COLO829 (cell line): ENCODE results near the gene CFAP221.

Experiments
- DNase-seq: peaks from one replicate; pipeline ENCODE4 v3.0.0; 2012; ENCODE audit warnings: low spot score

Gene CFAP221

GRCh38 chr2:119680457-119681202, 136.4 kb downstream of the CFAP221 start:
- DNase-seq, result no peak

DNA sequence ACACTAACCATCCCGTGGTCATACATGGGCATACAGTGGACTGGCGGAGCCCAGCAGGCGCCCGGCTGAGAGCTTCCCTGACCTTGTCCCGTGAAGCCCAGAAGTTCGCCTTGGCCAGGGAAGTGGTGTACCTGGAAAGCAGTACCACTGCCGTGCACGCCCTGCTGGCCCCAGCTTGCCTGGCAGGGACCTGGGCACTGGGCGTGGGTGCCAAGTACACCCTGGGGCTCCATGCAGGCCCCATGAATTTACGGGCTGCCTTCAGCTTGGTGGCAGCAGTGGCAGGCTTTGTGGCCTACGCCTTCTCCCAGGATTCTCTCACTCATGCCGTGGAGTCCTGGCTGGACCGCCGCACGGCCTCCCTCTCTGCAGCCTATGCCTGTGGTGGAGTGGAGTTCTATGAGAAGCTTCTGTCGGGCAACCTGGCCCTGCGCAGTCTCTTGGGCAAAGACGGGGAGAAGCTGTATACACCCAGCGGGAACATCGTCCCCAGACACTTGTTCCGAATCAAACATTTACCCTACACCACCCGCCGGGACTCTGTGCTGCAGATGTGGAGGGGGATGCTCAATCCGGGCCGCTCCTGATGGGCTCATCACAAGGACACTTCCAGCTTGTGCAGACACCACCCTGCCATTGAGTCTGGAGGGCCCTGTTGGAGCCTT, 137.1 kb downstream of the CFAP221 start:
- DNase-seq, result no peak

DNA sequence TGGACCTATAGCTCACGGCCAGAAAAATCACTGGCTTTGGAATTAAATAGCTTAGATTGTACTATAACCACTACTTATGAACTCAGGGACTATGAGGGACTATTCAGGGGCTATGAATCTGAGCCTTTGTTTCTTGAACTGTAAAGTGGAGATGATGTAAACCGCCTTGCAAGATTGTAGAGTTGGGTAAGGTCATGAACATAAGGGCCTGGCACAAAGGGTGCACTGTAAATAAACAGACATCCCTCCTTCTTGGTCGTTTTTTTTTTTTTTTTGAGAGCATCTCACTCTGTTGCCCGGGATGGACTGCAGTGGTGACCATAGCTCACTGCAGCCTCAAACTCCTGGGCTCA, 137.6 kb downstream of the CFAP221 start:
- DNase-seq, result peak; percentile 94

DNA sequence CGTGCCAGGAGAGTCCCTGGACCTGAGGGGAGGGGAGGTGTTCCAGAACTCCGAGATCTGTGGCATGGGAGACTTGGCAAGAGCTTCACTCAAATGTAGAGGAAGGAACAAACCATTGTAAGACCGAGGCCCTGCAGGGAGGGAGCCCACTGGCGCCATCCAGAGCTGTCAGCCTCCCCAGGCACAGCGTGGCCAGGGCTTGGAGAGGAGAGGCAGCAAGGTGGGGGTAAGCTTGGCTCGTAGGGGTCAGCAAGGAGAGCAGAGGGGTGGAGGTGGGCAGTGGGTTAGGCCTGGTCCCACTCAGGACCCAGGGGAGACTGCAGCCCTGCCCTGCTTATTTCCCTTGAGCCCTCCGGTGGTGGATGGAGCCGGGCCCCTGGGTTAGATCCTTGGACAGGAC, 138.3 kb downstream of the CFAP221 start:
- DNase-seq, result no peak

GRCh38 chr2:119683074-119683712, 138.9 kb downstream of the CFAP221 start:
- DNase-seq, result no peak

DNA sequence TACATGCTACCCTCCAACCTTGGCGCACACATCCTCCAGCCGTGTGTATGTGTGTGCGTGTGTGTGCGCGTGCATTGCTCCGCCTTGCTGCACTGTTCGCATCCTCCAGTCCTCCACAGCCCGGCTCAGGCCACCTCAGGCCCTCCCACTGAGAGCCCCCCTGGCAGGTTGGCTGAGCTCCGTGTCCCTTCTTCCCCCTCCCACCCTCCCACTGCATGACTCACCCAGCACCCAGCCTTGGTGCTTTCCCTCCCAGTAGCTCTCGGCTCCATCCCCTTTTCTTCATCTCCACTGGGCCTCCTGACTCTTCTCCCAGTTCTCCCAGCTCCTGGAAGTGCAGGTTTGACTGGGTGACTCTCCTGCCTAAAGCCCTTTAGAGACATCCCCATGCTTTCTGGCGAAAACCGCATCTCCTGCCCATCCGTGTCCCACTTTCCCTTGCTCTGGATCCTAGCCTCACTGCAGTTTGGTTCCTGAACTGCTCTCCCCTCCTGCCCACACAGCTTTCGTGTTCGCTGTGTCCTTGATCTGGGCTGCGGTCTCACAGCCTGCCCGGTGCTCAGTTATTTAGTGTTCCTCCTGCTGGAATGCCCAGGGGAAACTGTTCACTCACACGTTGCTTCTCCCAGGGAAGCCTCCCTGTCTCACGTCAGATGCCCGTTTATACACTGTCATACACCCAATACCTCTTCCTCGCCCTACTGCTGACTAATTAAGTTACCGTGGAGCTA, 139.6 kb downstream of the CFAP221 start:
- no peak for DNase-seq

- no peak for DNase-seq
These were observed 140.3 kb downstream of the CFAP221 start for GRCh38 chr2:119684518-119684917.

GRCh38 chr2:119688616-119689015, 144.4 kb downstream of the CFAP221 start:
- DNase-seq, result no peak

DNA sequence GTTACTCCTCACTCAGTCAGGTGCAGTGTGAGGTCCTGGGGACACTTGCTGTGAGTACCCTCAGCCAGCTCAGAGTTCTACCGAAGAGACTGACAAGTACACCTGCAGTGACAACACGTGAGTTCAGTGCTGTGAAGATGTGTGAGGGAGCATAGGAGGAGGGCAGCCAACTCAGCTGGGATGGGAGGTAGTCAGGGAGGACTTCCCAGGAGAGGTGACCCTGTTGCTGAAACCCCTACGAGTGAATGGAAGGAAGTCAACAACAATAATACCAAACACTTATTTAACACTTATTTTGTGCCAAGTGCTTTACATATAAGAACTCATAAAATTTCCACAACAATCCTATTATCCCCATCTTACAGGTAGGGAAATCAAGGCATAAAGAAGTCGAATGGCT, 145.0 kb downstream of the CFAP221 start:
- DNase-seq, result no peak

GRCh38 chr2:119691189-119691588, 146.9 kb downstream of the CFAP221 start:
- DNase-seq, result no peak

DNA sequence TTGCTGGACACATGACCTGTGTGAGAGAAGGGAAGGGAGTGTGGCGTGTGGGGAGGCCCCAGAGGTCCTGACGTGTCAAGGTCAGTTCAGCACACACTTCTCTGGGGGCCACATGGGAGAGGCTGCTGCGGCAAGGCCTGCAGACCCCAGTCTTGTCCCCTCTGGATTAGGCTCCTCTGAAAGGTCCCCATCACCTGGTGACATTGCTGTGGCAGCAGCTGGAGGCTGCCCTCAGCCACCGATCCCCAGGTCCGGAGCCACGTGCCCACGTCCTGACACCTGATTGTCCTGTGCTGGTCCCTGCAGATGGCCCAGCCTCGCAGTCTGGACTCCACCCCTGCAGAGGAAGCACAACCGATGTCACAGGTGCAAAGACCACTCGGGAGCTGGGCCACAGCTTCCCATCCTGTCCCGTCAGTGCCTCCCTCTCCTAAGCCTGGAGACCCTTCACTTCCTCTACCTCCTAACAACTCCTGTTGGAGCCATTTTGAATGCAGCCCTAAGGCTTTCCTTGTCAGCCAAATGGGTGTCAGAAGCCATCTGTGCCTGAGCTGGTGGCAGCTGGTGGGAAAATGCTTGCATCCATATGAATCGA, 147.5 kb downstream of the CFAP221 start:
- no peak for DNase-seq

GRCh38 chr2:119692310-119692709, 148.1 kb downstream of the CFAP221 start:
- DNase-seq, result no peak

GRCh38 chr2:119692954-119693353, 148.7 kb downstream of the CFAP221 start:
- DNase-seq, result no peak

GRCh38 chr2:119693567-119693966, 149.3 kb downstream of the CFAP221 start:
- no peak for DNase-seq

GRCh38 chr2:119693967-119694366, 149.7 kb downstream of the CFAP221 start:
- no peak for DNase-seq

DNA sequence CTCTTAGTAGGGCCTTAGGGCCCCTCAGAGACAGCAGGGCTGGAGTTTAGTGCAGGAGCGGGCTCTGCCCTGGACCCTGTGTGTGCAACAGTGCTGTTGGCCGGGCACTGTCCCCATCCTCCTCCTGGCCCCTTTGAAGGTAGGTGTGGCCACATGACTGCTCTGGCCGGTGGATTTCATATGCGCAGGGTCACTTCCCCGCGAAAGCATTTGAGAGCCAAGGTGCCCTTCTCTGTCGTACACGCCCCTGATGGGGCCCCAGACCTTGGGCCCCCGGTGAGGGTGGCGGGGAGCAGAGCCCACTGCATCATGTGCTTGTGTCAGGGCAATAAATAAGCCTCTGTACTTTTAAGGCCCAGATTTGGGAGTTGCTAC, 150.2 kb downstream of the CFAP221 start:
- no peak for DNase-seq

DNA sequence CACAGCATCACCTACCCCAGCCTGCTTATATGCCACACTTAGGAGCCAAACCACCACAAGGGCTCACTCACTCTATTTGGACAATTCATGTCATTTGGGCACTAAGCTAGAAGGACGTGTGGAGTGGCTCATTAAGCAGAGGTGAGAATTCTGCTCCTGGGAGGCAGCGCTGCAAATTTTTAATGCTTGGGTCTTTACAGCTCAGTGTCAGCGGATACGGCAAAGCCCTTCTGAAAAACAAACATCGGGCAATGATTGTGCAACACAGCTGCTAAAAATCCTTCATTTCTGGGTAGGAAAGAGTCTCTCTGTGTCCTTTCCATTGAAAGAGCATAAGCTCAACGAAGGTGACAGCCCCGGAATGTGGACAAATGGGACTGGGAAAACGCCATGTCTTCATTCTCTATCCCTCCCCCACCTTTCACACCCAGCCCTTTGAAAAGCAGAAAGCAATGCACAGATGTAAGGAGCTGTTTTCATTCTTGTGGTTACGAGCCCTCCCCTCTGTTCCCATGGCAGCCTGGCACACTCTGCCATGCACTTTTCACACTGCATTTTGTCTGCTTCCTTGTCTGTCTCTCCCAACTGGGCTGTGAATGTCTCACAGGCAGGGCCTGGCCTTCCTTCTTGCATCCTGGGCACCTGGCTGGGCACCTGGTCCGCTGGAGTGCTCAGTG, 150.7 kb downstream of the CFAP221 start:
- DNase-seq, result no peak

GRCh38 chr2:119696005-119696404, 151.8 kb downstream of the CFAP221 start:
- no peak for DNase-seq

DNA sequence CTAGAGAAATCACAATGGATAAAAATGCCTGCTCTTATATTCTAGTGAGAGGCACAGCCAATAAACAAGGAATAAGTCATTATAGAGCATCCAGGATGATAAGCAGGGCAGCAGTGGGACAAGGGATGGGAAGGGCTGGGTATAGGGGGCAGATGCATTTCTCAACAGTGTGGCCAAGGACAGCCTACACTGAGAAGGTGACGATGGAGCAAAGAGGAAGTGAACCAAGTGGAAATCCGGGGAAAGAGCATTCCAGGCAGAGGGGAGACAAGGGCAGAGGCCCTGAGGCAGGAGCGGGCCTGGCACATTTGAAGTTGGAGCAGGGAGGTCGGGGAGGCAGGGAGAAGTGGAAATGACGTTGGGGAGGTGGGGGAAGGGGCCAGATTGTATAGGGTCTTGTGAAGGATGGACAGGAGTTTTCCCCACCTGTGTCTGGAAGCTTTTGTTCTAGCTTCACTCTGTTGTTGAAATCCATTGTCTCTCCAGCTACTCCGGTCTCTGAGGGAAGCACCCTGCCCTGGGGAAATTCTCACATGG, 152.3 kb downstream of the CFAP221 start:
- no peak for DNase-seq

- DNase-seq, result no peak
These were observed 153.2 kb downstream of the CFAP221 start for GRCh38 chr2:119697290-119698020.

DNA sequence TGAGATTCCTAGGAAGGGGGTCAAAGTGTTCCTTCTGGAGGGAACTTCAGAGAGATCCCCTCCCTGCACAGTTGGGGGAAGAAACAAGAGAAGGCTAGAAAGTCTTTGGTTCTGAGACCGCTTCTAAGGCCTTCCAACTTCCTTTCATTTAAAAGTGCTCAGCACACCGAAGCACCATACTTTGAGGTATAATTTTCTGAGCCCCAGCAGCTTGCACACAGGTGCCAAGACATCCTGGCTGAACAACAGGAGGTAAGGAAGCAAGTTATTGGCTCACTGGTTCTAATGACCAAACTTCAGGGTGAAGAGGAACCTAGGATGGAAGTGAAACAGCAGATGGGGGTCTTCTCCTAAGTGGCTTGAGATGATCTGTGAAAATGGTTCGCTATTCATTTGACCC, 154.0 kb downstream of the CFAP221 start:
- no peak for DNase-seq
